Hepatocyte (in vitro differentiated cells): ENCODE results near the gene SPOCK2.

Experiments
- CTCF ChIP-seq: fragments of 200-600 bp; sonication (generic); IDR thresholded peaks from 2 replicates; pipeline ENCODE4 v1.5.1; 2016; ENCODE audit warnings: antibody characterized with exemption, mild to moderate bottlenecking; ENCODE audit not compliant: poor library complexity
- EZH2 ChIP-seq: fragments of 200-600 bp; sonication (generic); IDR thresholded peaks from 2 replicates; pipeline ENCODE4 v1.6.1; 2016; ENCODE audit warnings: antibody characterized with exemption, mild to moderate bottlenecking, borderline replicate concordance

- TF ChIP-seq EZH2, result no peak
- no peak for TF ChIP-seq CTCF
These were observed 20.7 kb upstream of the SPOCK2 start for GRCh38 chr10:72108830-72109635.
